Neural crest cell (in vitro differentiated cells): ENCODE data around the gene CWF19L1. TPM values are rescaled to one million over a fixed set of nuclear protein-coding genes. Genes with fewer than 3 reads are reported as not detected.

ENCODE experiments used
- DNase-seq: peaks from one replicate; pipeline ENCODE4 v3.0.0; 2021; ENCODE audit warnings: low read depth, mixed read lengths, low spot score
- H3K27ac Mint-ChIP-seq: one replicate; pipeline ENCODE4 v1.8.0; 2021; ENCODE audit warnings: mild to moderate bottlenecking, mixed read lengths; ENCODE audit not compliant: unreplicated experiment
- H3K27me3 Mint-ChIP-seq: 2 replicates; pipeline ENCODE4 v1.8.0; 2021; ENCODE audit warnings: low read depth, mild to moderate bottlenecking, mixed read lengths
- H3K36me3 Mint-ChIP-seq: 2 replicates; pipeline ENCODE4 v1.8.0; 2021; ENCODE audit warnings: low read depth, mild to moderate bottlenecking, mixed read lengths
- H3K4me1 Mint-ChIP-seq: 2 replicates; pipeline ENCODE4 v1.8.0; 2021; ENCODE audit warnings: mixed read lengths
- H3K4me3 Mint-ChIP-seq: one replicate; pipeline ENCODE4 v1.8.0; 2021; ENCODE audit warnings: mild to moderate bottlenecking, mixed read lengths
- H3K9me3 Mint-ChIP-seq: 2 replicates; pipeline ENCODE4 v1.8.0; 2021; ENCODE audit warnings: mixed read lengths
- CTCF ChIP-seq: fragments of 200-600 bp; sonication (generic); conservative IDR thresholded peaks from 2 replicates; pipeline ENCODE4 v1.5.0; 2021; ENCODE audit warnings: antibody characterized with exemption, mild to moderate bottlenecking
- total RNA-seq: library from RNA; stranded (reverse); gene quantifications from 2 replicates; pipeline ENCODE4 v1.2.1, GENCODE V29; 2021

CWF19L1 gene
- total RNA-seq, 1 donor from 2014 or later, result 29.2 TPM

- Mint-ChIP-seq H3K9me3 (no peaks in the 10 kb centered on the region), H3K4me3 (no peak overlapping the region), H3K4me1 (no peaks in the 10 kb centered on the region), H3K36me3 (peaks cover 13% of the 10 kb centered on the region), H3K27ac (no peak overlapping the region), H3K27me3 (no peaks in the 10 kb centered on the region)
- TF ChIP-seq CTCF, result no peak
- no peak for DNase-seq
These were observed 65.9 kb downstream of the CWF19L1 start for GRCh38 chr10:100201549-100201948.

- Mint-ChIP-seq H3K4me1 (no peaks in the 10 kb centered on the region), H3K27me3 (no peaks in the 10 kb centered on the region)
- TF ChIP-seq CTCF, result no peak
These were observed 72.7 kb downstream of the CWF19L1 start for GRCh38 chr10:100194711-100195110.

GRCh38 chr10:100192350-100192749, 75.1 kb downstream of the CWF19L1 start:
- peaks cover 19% of the 10 kb centered on the region for H3K36me3 Mint-ChIP-seq

More at GRCh38 chr10:100194711-100195110, 72.7 kb downstream of the CWF19L1 start:
- H3K4me3 Mint-ChIP-seq, result no peak overlapping the region
- H3K9me3 Mint-ChIP-seq, result no peaks in the 10 kb centered on the region
- peaks cover 22% of the 10 kb centered on the region for H3K36me3 Mint-ChIP-seq
- DNase-seq, result no peak
- no peak overlapping the region for H3K27ac Mint-ChIP-seq

GRCh38 chr10:100186253-100187212, 80.9 kb downstream of the CWF19L1 start:
- no peak for TF ChIP-seq CTCF
- Mint-ChIP-seq H3K9me3 (no peaks in the 10 kb centered on the region), H3K4me3 (peak overlapping the region; percentile 98), H3K27me3 (no peaks in the 10 kb centered on the region), H3K27ac (peak overlapping the region; percentile 95), H3K4me1 (peaks cover 41% of the 10 kb centered on the region), H3K36me3 (peaks cover 18% of the 10 kb centered on the region)
- no peak for DNase-seq

More at GRCh38 chr10:100192350-100192749, 75.1 kb downstream of the CWF19L1 start:
- Mint-ChIP-seq H3K4me1 (peaks cover 6% of the 10 kb centered on the region), H3K27ac (no peak overlapping the region), H3K9me3 (no peaks in the 10 kb centered on the region), H3K27me3 (no peaks in the 10 kb centered on the region), H3K4me3 (no peak overlapping the region)
- DNase-seq, result no peak
- TF ChIP-seq CTCF, result no peak

DNA sequence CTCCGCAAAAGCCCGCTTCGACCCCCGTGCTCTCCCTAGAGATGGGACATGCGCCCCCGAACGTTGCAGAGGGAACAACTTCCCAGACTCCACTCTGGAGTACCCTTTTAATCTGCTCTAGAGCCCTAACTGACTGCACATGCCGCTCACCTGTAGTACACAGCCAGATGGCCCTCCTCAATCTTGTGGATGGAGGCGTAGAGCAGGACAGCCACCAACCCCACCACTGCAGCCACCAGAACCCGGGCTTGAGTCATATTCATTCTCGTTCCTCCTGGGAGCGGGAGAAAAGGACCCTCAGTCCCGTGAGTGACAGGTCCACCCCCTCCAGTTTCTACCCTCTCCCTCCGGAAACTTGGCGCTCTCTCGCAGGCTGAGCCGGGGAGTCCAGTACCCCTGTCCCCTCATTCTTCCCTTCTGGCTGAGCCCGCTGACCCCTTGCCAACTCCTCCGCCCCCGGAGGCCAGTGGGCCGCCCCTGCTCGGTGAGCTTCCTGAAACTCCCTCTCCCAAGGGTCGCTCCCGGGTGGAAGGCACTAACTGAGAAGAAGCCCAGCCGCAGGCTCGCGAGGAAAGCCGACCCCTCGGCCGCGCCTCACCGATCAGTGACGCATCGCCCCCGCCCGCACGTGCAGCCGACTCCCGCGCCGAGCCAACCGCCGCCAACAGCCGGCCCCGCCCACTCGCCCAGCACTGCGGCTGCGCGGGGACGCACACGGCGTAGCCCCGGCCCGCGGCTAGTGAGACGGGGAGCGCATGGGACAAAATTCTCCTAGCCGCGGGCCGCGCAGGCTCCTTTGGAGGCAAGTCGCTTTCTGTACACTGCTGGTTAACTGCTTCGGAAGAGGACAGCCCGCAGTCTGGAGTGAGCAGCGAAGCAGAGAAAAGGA, 81.8 kb downstream of the CWF19L1 start, which contains the start of gene ERLIN1:
ERLIN1 (minus strand) TSS at position 666 of the 889 bp plus-strand sequence; CDS start at position 263, 403 bp downstream.
- Mint-ChIP-seq H3K4me3 (peak within 1 kb of the TSS; percentile 98), H3K27ac (peak within 1 kb of the TSS; percentile 95), H3K9me3 (no peaks in the 10 kb centered on the region), H3K27me3 (no peaks in the 10 kb centered on the region), H3K4me1 (peaks cover 44% of the 10 kb centered on the region), H3K36me3 (peaks cover 14% of the 10 kb centered on the region)
- DNase-seq, result peak; percentile 91
- no peak for TF ChIP-seq CTCF
